ENCODE data around the gene TTLL11. TPM values are rescaled to one million over a fixed set of nuclear protein-coding genes. Genes with fewer than 3 reads are reported as not detected.

Gene TTLL11
- total and polyA plus RNA-seq, 2 of the 8 experiments (the other 6 are each of a cell fraction or from before 2014, with no cell fraction given) = 0.56 to 0.80 TPM

GRCh38 chr9:122065923-122066629 is 27.0 kb downstream of the TTLL11 start (continued):
- no peak for TF ChIP-seq SAP30 (IDR thresholded peaks at IDR 0.05; ENCODE audit: insufficient read depth, insufficient replicate concordance, low read length)
- TF ChIP-seq NRF1 (IDR thresholded peaks at IDR 0.05; ENCODE audit: low read depth, low read length) = no peak
- no peak for TF ChIP-seq ASH2L (IDR thresholded peaks at IDR 0.05; ENCODE audit: low read length)
- no peak for TF ChIP-seq SIN3A (conservative IDR thresholded peaks at IDR 0.05 in 1 of 2, IDR thresholded peaks at IDR 0.05 in 1 of 2; ENCODE audit: low read depth in 1 of 2, low read length in 2 of 2)
- no peak for TF ChIP-seq TAF1 (IDR thresholded peaks at IDR 0.05; ENCODE audit: low read depth, low read length)
- no peak for TF ChIP-seq BRCA1 (IDR thresholded peaks at IDR 0.05; ENCODE audit: low read depth, low read length)

Data from H1 (cell line).